Measurements from ENCODE around the gene WFDC10A. TPM values are rescaled to one million over a fixed set of nuclear protein-coding genes. Genes with fewer than 3 reads are reported as not detected.
"Not testable (repeated sequence)": the region's sequence is repeated elsewhere in the genome, so short reads cannot be mapped to it uniquely, and the experiment has no call there.

Gene WFDC10A
- total RNA-seq, 1 donor from 2014 or later: not detected

DNA sequence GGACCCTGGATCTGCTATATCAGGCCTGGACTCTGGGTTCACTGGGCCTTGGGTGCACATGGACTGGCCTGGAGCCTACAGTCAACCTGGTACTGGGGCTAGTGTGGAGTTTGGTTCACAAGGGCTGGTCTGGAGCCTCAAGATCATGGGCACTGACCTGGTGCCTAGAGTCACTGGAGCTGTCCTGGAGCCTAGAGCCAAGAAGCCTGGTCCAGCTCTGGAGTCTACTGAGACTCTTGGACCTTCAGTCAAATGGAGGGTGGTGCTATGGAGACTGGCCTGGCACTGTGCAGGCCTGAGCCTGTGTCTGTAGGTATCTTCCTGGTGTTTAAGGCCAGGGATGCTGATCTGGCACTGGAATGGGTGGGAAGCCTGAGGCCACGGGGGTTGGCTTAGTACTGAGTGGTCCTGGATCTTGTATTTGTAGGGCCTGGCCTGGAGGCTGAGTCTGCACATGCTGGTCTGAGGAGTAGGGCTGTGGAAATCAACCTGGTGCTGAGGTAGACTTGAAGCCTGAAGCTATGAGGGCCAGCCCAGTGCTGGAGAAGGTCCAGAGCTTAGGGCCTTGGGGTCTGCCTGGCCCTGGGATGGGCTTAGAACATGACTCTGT lies 18.0 kb downstream of the WFDC10A start:
- DNase-seq (ENCODE audit: extremely low read depth, low read depth, low spot score): no peak

DNA sequence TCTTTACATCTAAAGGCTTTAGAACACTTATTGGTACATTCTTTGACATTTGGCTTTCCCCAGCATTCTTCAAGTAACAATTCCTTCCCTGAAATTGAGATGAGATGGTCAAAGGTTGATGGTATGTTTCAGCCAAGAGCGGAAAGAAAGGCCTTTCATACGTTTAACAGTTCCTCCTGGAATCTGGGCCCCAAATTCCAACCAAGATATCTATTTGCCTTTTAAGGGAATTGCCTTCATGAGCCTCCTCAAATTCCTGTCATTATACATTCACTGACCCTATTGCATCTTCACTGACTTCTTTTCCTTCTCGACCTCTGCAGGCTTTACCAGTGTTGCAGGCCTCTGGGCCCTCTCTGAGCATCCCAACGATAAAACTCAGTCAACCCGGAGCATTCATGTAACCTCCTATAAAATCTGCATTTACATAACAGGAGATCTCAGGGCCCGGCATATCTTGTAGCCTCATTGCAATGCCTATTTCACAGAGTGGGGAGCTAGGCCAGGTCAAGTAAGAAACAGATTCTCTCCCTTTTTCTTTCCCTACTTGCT lies 19.8 kb downstream of the WFDC10A start:
- DNase-seq (ENCODE audit: extremely low read depth, low read depth, low spot score): no peak

- not testable (repeated sequence) for DNase-seq (ENCODE audit: extremely low read depth, low read depth, low spot score)
Measured at GRCh38 chr20:45651726-45652125, 22.2 kb downstream of the WFDC10A start.

- not testable (repeated sequence) for DNase-seq (ENCODE audit: extremely low read depth, low read depth, low spot score)
Measured at GRCh38 chr20:45657038-45657437, 27.5 kb downstream of the WFDC10A start.

DNA sequence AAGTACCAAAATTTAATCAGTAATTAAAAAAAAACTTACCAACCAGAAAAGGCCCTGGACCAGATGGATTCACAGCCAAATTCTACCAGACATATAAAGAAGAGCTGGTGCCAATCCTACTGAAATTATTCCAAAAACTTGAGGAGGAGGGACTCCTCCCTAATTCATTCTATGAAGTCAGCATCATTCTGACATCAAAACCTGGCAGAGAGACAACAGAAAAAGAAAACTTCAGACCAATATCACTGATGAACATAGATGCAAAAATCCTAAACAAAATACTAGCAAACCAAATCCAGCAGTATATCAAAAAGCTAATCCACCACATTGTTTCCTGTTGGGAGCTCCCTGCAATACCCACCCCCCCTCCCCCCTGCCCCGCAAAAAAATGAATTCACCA lies 40.6 kb downstream of the WFDC10A start, which contains the start of gene WFDC11:
TSS of gene WFDC11 (minus strand) at position 101 of the 400 bp plus-strand sequence. CDS start 19,639 bp downstream, outside the sequence.
- no peak for DNase-seq (ENCODE audit: extremely low read depth, low read depth, low spot score)

DNA sequence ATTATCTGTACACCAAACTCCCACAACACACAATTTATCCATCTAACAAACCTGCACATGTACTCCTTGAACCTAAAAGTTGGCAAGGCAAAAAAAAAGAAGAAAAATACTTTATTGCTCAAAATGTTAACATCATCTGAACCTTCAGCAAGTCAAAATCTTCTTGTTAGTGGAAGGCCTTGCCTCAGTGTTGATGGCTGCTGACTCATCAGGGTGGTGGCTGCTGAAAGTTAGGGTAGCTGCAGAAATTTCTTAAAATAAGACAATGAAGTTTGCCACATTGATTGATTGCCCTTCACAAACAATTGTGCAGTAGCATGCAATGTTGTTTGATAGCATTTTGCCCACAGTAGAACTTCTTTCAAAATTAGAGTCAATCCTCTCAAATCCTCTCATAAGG lies 43.2 kb downstream of the WFDC10A start:
- no peak for DNase-seq (ENCODE audit: extremely low read depth, low read depth, low spot score)

GRCh38 chr20:45679650-45680049 lies 50.1 kb downstream of the WFDC10A start:
- no peak for DNase-seq (ENCODE audit: extremely low read depth, low read depth, low spot score)

Other genes starting within 250 kb of the WFDC10A start
- gene DBNDD2, start 221.4 kb upstream of the WFDC10A start, total RNA-seq: 21.7 and 25.0 TPM in 2 replicates
- gene PIGT, start 213.6 kb upstream of the WFDC10A start, total RNA-seq: 91.1 and 130 TPM in 2 replicates
- gene WFDC2, start 160.0 kb upstream of the WFDC10A start, total RNA-seq: 0.44 TPM in 1 of 2 replicates, not detected in the other
- not detected in 2 replicates for gene SPINT3, start 114.1 kb upstream of the WFDC10A start, total RNA-seq
- gene WFDC6, start 90.3 kb upstream of the WFDC10A start, total RNA-seq: not detected in 2 replicates
- gene EPPIN, start 82.3 kb upstream of the WFDC10A start, total RNA-seq: not detected in 2 replicates
- not detected in 2 replicates for gene WFDC8, start 50.5 kb upstream of the WFDC10A start, total RNA-seq
- gene WFDC9, start 1.5 kb downstream of the WFDC10A start, total RNA-seq: not detected in 2 replicates
- gene WFDC11, start 40.5 kb downstream of the WFDC10A start, total RNA-seq: not detected in 2 replicates
- gene WFDC13, start 72.3 kb downstream of the WFDC10A start, total RNA-seq: not detected in 2 replicates
- not detected in 2 replicates for gene WFDC10B, start 75.3 kb downstream of the WFDC10A start, total RNA-seq
- gene SPINT4, start 92.6 kb downstream of the WFDC10A start, total RNA-seq: not detected in 2 replicates
- 0.99 TPM in 1 of 2 replicates, not detected in the other for gene WFDC3, start 162.1 kb downstream of the WFDC10A start, total RNA-seq
- 30.6 and 39.5 TPM in 2 replicates for gene DNTTIP1, start 162.2 kb downstream of the WFDC10A start, total RNA-seq
- 28.8 and 38.3 TPM in 2 replicates for gene UBE2C, start 182.9 kb downstream of the WFDC10A start, total RNA-seq
- not detected in 2 replicates for gene TNNC2, start 197.6 kb downstream of the WFDC10A start, total RNA-seq
- 24.7 and 26.3 TPM in 2 replicates for gene SNX21, start 204.1 kb downstream of the WFDC10A start, total RNA-seq
- gene ACOT8, start 227.7 kb downstream of the WFDC10A start, total RNA-seq: 31.0 and 32.3 TPM in 2 replicates
- 6.2 and 6.7 TPM in 2 replicates for gene ZSWIM3, start 227.9 kb downstream of the WFDC10A start, total RNA-seq